DMS153 treated with DMSO at 0.1 percent for 48 hours (cell line): ENCODE measurements around the gene C2orf81.
"Not testable (repeated sequence)": the region's sequence is repeated elsewhere in the genome, so short reads cannot be mapped to it uniquely, and the experiment has no call there.

Experiments used
- DNase-seq: peaks from one replicate; lab custom pipeline; 2025; ENCODE audit not compliant: unreplicated experiment; lab: John Stamatoyannopoulos, UW

C2orf81 gene

GRCh38 chr2:74442483-74443297, 21.3 kb upstream of the C2orf81 start:
- DNase-seq, result not testable (repeated sequence)

- peak; percentile 33 for DNase-seq
Observed at GRCh38 chr2:74441690-74442482, 20.5 kb upstream of the C2orf81 start, which contains the start of gene RTKN. TSS of gene RTKN (minus strand) at chr2:74441937. CDS start at chr2:74441816, 121 bp downstream.

GRCh38 chr2:74441170-74441689, 19.8 kb upstream of the C2orf81 start:
- no peak for DNase-seq

GRCh38 chr2:74440378-74441169, 19.2 kb upstream of the C2orf81 start:
- DNase-seq, result peak; percentile 77

GRCh38 chr2:74439803-74440377, 18.5 kb upstream of the C2orf81 start:
- no peak for DNase-seq

- DNase-seq, result no peak
Observed at GRCh38 chr2:74439373-74439772, 18.0 kb upstream of the C2orf81 start.

- no peak for DNase-seq
Observed at GRCh38 chr2:74438248-74438647, 16.8 kb upstream of the C2orf81 start.

- DNase-seq, result no peak
Observed at GRCh38 chr2:74436848-74437695, 15.7 kb upstream of the C2orf81 start.

- DNase-seq, result no peak
Observed at GRCh38 chr2:74436111-74436805, 14.8 kb upstream of the C2orf81 start.

GRCh38 chr2:74430502-74430901, 9.1 kb upstream of the C2orf81 start:
- DNase-seq, result no peak

GRCh38 chr2:74429487-74430451, 8.3 kb upstream of the C2orf81 start:
- no peak for DNase-seq

- DNase-seq, result no peak
Observed at GRCh38 chr2:74428675-74429074, 7.3 kb upstream of the C2orf81 start.

GRCh38 chr2:74427551-74427950, 6.1 kb upstream of the C2orf81 start:
- no peak for DNase-seq

GRCh38 chr2:74426181-74426758, 4.9 kb upstream of the C2orf81 start:
- DNase-seq, result no peak

GRCh38 chr2:74425523-74425922, 4.1 kb upstream of the C2orf81 start:
- no peak for DNase-seq

GRCh38 chr2:74424995-74425406, 3.6 kb upstream of the C2orf81 start:
- DNase-seq, result no peak

- no peak for DNase-seq
Observed at GRCh38 chr2:74424139-74424992, 2.9 kb upstream of the C2orf81 start.
